Loucy (cell line): ENCODE measurements around the gene BLVRA.

Source experiments
- EZH2phosphoT487 ChIP-seq: fragments of 200-600 bp; IDR thresholded peaks from 2 replicates; pipeline ENCODE4 v1.6.1; 2018; ENCODE audit warnings: antibody characterized with exemption, mild to moderate bottlenecking, moderate library complexity, borderline replicate concordance
- TF ChIP-seq, protein P1 (sequence below): fragments of 200-600 bp; sonication (generic); conservative IDR thresholded peaks from 2 replicates; pipeline ENCODE4 v1.5.1; 2014; ENCODE audit warnings: mild to moderate bottlenecking, antibody characterized with exemption, low read length

DNA sequence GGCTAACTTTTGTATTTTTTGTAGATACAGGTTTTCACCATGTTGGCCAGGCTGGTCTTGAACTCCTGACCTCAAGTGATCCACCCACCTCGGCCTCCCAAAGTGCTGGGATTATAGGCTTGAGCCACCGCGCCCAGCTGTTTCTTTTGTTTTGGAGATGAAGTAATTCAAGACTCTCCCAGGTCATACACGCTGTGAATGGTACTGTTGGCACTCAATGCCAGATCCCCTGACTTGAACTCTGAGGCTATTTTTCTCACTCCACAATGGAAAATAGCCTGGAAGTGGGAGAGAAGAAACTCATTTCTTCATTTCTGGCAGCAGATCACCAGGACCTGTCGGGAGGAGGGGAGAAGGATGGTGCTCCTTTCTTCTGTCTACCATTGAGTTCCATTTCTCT is 32.4 kb downstream of the BLVRA start:
- TF ChIP-seq, protein P1, sequence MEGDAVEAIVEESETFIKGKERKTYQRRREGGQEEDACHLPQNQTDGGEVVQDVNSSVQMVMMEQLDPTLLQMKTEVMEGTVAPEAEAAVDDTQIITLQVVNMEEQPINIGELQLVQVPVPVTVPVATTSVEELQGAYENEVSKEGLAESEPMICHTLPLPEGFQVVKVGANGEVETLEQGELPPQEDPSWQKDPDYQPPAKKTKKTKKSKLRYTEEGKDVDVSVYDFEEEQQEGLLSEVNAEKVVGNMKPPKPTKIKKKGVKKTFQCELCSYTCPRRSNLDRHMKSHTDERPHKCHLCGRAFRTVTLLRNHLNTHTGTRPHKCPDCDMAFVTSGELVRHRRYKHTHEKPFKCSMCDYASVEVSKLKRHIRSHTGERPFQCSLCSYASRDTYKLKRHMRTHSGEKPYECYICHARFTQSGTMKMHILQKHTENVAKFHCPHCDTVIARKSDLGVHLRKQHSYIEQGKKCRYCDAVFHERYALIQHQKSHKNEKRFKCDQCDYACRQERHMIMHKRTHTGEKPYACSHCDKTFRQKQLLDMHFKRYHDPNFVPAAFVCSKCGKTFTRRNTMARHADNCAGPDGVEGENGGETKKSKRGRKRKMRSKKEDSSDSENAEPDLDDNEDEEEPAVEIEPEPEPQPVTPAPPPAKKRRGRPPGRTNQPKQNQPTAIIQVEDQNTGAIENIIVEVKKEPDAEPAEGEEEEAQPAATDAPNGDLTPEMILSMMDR, result no peak
- TF ChIP-seq EZH2phosphoT487, result no peak
